ENCODE data around the gene PRR20G. TPM values are rescaled to one million over a fixed set of nuclear protein-coding genes. Genes with fewer than 3 reads are reported as not detected.
"Not testable (repeated sequence)": the region's sequence is repeated elsewhere in the genome, so short reads cannot be mapped to it uniquely, and the experiment has no call there.

Gene PRR20G
- total RNA-seq, 1 experiment from 2014 or later = 0.30 TPM

DNA sequence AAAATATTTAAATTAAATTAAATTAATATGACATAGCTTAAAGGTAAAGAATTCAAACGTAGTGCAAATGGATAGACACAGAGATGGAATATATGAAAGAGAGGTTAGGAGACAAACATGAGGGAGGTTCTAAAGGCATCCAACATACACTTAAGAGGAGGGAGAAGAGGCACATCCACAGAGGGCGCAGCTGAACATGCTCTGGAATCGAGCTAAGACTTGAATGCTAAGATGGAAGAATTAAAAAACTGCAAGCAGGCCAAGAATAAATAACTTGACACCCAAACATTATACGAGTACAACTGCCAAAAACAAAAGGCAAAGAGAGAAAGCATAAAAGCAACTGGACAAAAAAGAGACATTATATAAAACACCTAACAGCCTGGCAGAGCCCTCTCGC lies 9.1 kb upstream of the PRR20G start:
- ChIA-PET CTCF (interaction anchor here (1.1 kb wide), 1 partner anchor 77 kb away, joined by 3 read pairs; no protein-coding TSS in a partner anchor), POLR2A (no interaction called here), RAD21 (ENCODE audit: low non-redundant PET in 1 of 2, low total read pairs in 2 of 2, uncharacterized antibody in 2 of 2, unreplicated experiment in 2 of 2) (interaction anchor here in 1 of 2 experiments (0.6 kb wide), 1 partner anchor 16 kb away, joined by 4 read pairs; no protein-coding TSS in a partner anchor)
- no peak overlapping the region for H3K9ac ChIP-seq (ENCODE audit: low read length)
- no TSS peak for BruUV-seq (replicated peaks)
- H3K9me3 ChIP-seq (ENCODE audit: control insufficient read depth in 1 of 2, insufficient read depth in 1 of 2, low read depth in 1 of 2, low read length in 2 of 2) = no peaks in the 10 kb centered on the region
- no peak overlapping the region for H3K4me3 ChIP-seq (replicated peaks in 1 of 2; ENCODE audit: low read depth in 1 of 2, low read length in 2 of 2)
- 0 out of 2 replicates have a peak, but pooled peaks have one; percentile 8 for TF ChIP-seq RAD21 (IDR thresholded peaks at IDR 0.05; ENCODE audit: low read depth)
- TF ChIP-seq, protein P1, sequence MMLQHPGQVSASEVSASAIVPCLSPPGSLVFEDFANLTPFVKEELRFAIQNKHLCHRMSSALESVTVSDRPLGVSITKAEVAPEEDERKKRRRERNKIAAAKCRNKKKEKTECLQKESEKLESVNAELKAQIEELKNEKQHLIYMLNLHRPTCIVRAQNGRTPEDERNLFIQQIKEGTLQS (IDR thresholded peaks at IDR 0.05) = no peak
- H3K27ac ChIP-seq (ENCODE audit: low read depth, low read length) = no peak overlapping the region
- no peaks in the 10 kb centered on the region for H3K4me1 ChIP-seq (ENCODE audit: control insufficient read depth in 1 of 2, insufficient read depth in 2 of 2, low read length in 2 of 2)
- ATAC-seq (no peak), DNase-seq (ENCODE audit: low read depth, low spot score) (no peak)
- 0 out of 2 replicates have a peak, but pooled peaks cover 3% of the 10 kb centered on the region for H3K27me3 ChIP-seq (ENCODE audit: insufficient read depth, low read length)
- no peak overlapping the region for H3K4me2 ChIP-seq (ENCODE audit: low read length)
- intact Hi-C loops (cut with micrococcal nuclease) = no loop called here
- H3K79me2 ChIP-seq (ENCODE audit: insufficient read depth, low read length) = no peaks in the 10 kb centered on the region
- H4K20me1 ChIP-seq (ENCODE audit: insufficient read depth) = no peaks in the 10 kb centered on the region
- no peak overlapping the region for H2AFZ ChIP-seq (ENCODE audit: low read depth, low read length, poor library complexity, severe bottlenecking)
- H3K9me2 ChIP-seq (ENCODE audit: insufficient read depth) = no peaks in the 10 kb centered on the region
- H3K36me3 ChIP-seq (ENCODE audit: control insufficient read depth in 1 of 2, insufficient read depth in 2 of 2, low read length in 2 of 2) = no peaks in the 10 kb centered on the region

DNA sequence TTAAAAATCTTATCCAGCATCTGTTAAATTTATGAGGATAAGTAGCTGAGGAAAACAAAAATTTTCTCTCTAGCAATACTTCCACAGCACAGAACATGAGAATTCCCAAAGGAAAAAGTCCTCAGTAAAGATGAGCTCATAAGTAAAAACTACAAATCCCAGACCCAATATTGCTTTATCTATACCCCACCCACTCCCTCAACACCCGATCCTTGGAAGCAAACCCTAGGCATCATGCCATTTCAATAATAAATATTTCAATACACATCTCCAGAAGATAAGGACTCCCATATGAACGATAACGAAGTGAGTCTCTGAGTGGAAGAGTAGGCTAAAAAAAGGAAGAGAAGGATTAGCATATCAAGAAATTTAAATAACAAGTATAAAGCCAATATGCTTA lies 8.3 kb upstream of the PRR20G start:
- ChIA-PET POLR2A (interaction anchor here (1.5 kb wide), 1 partner anchor 8 kb away, joined by 6 read pairs; no protein-coding TSS in a partner anchor), CTCF (no interaction called here), RAD21 (ENCODE audit: low non-redundant PET in 1 of 2, low total read pairs in 2 of 2, uncharacterized antibody in 2 of 2, unreplicated experiment in 2 of 2) (interaction anchor here in 1 of 2 experiments (0.6 kb wide), 1 partner anchor 17 kb away, joined by 4 read pairs; no protein-coding TSS in a partner anchor)
- no TSS peak for BruUV-seq (replicated peaks)
- Histone ChIP-seq H4K20me1 (ENCODE audit: insufficient read depth) (no peaks in the 10 kb centered on the region), H3K4me2 (ENCODE audit: low read length) (no peak overlapping the region), H2AFZ (ENCODE audit: low read depth, low read length, poor library complexity, severe bottlenecking) (no peak overlapping the region), H3K9me2 (ENCODE audit: insufficient read depth) (no peaks in the 10 kb centered on the region), H3K4me1 (ENCODE audit: control insufficient read depth in 1 of 2, insufficient read depth in 2 of 2, low read length in 2 of 2) (no peaks in the 10 kb centered on the region), H3K9ac (ENCODE audit: low read length) (no peak overlapping the region), H3K4me3 (replicated peaks in 1 of 2; ENCODE audit: low read depth in 1 of 2, low read length in 2 of 2) (no peak overlapping the region), H3K27ac (ENCODE audit: low read depth, low read length) (no peak overlapping the region), H3K9me3 (ENCODE audit: control insufficient read depth in 1 of 2, insufficient read depth in 1 of 2, low read depth in 1 of 2, low read length in 2 of 2) (no peaks in the 10 kb centered on the region), H3K36me3 (ENCODE audit: control insufficient read depth in 1 of 2, insufficient read depth in 2 of 2, low read length in 2 of 2) (no peaks in the 10 kb centered on the region), H3K79me2 (ENCODE audit: insufficient read depth, low read length) (no peaks in the 10 kb centered on the region), H3K27me3 (ENCODE audit: insufficient read depth, low read length) (0 out of 2 replicates have a peak, but pooled peaks cover 3% of the 10 kb centered on the region)
- no peak for TF ChIP-seq ZNF274 (IDR thresholded peaks at IDR 0.05; ENCODE audit: low read depth, low read length)
- ATAC-seq (no peak), DNase-seq (ENCODE audit: low read depth, low spot score) (no peak)
- intact Hi-C loops (cut with micrococcal nuclease) = no loop called here

DNA sequence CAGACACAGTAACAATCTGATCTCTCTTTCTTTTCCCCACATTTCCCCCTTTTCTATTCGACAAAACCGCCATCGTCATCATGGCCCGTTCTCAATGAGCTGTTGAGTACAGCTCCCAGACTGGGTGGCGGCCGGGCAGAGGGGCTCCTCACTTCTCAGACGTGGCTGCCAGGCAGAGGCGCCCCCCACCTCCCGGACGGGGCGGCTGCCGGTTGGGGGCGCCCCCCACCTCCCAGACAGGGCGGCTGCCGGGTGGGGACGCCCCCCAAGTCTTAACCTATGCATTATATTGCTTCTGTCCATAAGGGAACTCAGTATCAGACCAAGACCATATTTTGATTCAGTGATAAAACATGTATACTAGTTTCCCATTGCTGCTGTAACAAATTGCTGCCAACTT lies 5.8 kb upstream of the PRR20G start:
- H2AFZ ChIP-seq (ENCODE audit: low read depth, low read length, poor library complexity, severe bottlenecking); H3K4me1 ChIP-seq (ENCODE audit: control insufficient read depth in 1 of 2, insufficient read depth in 2 of 2, low read length in 2 of 2); H3K9me2 ChIP-seq (ENCODE audit: insufficient read depth); H3K9me3 ChIP-seq (ENCODE audit: control insufficient read depth in 1 of 2, insufficient read depth in 1 of 2, low read depth in 1 of 2, low read length in 2 of 2); H3K79me2 ChIP-seq (ENCODE audit: insufficient read depth, low read length); H3K27me3 ChIP-seq (ENCODE audit: insufficient read depth, low read length); POLR2A ChIA-PET; BruUV-seq (replicated peaks); DNase-seq (ENCODE audit: low read depth, low spot score); H3K36me3 ChIP-seq (ENCODE audit: control insufficient read depth in 1 of 2, insufficient read depth in 2 of 2, low read length in 2 of 2); RAD21 ChIA-PET (ENCODE audit: low non-redundant PET in 1 of 2, low total read pairs in 2 of 2, uncharacterized antibody in 2 of 2, unreplicated experiment in 2 of 2); H3K9ac ChIP-seq (ENCODE audit: low read length); intact Hi-C loops (cut with micrococcal nuclease); ATAC-seq; H4K20me1 ChIP-seq (ENCODE audit: insufficient read depth); H3K4me2 ChIP-seq (ENCODE audit: low read length); H3K27ac ChIP-seq (ENCODE audit: low read depth, low read length); H3K4me3 ChIP-seq (replicated peaks in 1 of 2; ENCODE audit: low read depth in 1 of 2, low read length in 2 of 2): not testable (repeated sequence)
- CTCF ChIA-PET = interaction anchor here (0.6 kb wide), 1 partner anchor 11 kb away, joined by 4 read pairs; no protein-coding TSS in a partner anchor
